DMS 273 (cell line): Measurements from ENCODE around the gene CYTIP.

Experiments used
- DNase-seq: peaks from one replicate; lab custom pipeline; 2025; ENCODE audit not compliant: unreplicated experiment; lab: John Stamatoyannopoulos, UW

CYTIP gene

DNA sequence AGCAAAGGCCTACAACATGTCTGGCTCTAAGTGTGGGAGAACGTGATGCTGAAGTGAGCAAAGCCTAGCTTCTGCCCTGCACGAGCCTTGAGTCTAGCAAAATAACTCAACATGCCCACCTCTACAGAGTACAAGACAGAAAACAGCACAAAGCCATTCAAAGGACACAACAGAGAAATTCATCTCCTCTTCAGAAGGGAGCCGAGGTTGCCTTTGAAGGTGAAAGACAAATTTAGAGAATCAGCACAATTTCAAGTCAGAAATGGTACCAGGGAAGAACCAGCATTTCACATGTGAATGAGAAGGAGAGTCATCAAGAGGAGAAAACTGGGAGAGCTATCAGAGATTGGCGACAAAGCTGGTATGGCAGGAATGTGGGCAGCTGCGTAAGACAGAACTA lies 21.7 kb upstream of the CYTIP start:
- no peak for DNase-seq

DNA sequence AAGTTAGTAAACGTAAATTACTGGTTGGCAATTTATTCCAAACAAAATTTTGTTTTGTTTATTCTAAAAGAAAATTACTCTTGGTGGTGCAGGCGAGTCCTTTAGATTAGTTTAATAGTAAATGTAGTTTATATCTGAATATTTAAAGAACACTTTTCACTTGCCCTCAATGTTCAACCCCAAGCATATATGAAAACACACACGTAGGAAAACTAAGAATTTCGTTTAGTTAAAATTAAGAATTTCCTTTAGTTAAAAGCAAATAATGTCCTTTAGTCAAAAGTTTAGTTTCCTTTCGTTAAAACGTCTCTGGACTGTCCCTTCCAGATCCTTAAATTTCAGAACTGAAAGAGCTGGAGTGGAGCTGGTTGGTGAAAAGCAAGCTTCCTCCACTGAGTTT lies 19.1 kb upstream of the CYTIP start:
- no peak for DNase-seq

DNA sequence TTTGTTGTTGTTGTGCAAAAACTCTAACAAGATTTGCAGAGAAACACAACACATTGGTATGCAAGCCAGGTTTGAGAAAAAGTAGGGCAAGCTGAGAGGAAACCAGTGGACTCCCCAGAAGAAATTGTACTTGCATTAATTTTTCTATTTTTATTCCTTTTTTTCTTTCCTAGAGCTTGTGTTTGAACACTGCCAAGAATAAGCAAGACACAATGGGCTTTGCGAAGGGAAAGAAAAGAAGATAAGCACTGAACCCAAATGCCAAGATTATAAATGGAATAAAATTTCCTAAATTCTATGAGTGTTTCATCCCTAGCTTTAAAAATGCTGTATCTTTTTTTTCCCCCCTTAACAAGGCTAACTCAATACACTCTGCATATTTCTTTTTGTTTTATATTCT lies 17.0 kb upstream of the CYTIP start:
- no peak for DNase-seq

GRCh38 chr2:157460384-157460837 lies 16.5 kb upstream of the CYTIP start:
- DNase-seq = no peak

DNA sequence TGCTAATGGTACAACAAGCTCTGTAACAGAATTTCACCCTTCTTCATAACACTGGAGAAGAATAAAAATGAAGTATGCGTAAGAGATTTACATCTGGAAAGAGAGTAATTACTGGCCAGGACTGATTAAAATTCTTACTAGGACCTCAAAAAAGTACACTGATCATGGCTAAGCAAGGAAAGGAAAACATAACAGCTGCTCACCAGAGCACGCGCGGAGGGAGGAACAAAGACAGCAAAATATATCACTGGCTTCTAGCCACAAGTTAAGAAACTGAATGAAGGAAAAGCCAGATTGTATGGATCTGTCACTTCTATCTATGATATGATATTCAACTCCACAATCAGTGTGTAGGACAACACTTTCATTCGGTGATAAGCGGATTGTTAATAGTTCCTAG lies 15.6 kb upstream of the CYTIP start:
- DNase-seq = no peak

DNA sequence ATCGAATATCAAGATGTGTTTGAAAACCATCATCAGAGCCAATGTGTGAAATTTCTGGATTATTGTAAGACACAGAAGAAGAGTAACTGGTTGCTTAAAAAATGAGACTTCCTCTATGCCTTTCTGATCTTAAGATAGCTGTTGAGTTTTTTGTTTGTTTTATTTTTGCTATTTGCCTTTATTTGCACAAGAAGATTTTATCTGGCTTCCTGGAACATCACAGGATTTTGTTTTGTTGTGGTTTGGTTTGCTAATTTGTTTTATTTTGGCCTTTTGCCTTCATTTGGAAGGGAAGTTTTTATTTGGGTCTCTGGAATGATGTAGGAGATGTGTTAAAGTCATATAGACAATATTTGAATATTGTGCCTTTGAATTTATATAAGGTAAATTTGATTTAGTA lies 3.9 kb upstream of the CYTIP start:
- DNase-seq = no peak

DNA sequence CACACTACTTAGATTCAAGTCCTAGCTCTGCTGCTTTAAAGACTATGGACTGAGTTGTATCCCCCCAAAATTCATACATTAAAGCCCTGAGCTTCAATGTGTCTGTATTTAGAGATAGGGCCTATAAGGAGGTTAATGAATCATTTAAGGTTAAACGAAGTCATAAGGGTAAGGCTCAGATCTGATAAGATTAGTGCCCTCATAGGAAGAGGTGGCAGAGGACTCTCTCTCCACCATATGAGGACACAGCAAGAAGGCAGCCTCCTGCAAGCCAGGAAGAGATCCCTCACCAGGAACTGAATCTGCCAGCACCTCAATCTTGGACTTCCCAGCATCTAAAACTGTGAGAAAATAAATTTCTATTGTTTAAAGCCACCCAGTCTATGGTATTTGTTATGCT lies 3.1 kb upstream of the CYTIP start:
- DNase-seq = no peak

DNA sequence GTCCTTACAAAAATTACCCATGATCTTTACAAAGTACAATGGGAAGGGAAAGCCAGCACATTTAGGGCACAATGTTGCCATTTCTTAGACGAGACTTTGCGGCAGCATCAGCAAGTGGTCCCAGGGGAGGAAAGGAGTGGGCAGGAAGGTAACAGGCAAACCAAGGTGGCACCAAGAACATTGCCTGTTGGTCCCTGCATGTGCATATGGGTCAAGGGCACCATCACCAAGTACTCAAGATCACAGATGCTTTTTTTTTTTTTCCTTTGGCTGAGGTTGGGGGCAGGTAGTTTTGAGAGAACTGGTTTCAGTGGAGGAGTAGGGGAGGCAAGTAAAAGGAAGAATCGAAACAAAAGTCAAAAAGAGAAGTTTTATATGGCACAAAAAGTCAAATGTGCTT lies 752 bp upstream of the CYTIP start:
- no peak for DNase-seq

DNA sequence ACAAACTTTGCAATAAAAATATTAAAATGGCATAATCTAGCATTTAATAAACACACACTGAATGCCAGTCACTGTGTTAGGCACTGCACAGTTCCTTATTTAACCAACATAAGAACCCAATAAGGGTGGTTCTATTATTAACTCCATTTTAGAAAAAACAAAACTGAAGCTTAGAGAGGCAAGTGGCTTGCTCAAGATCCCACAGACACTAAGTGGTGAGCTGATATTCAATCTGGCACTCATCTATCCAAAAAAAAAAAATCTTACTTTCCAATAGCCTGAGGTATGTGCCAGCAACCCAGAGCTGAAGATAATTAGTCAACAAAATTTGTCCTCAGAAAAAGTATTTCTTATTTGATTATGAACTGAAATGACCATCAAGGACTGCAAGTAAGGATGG lies 799 bp downstream of the CYTIP start:
- no peak for DNase-seq

GRCh38 chr2:157442636-157443035 lies 1.3 kb downstream of the CYTIP start:
- no peak for DNase-seq

GRCh38 chr2:157442191-157442590 lies 1.7 kb downstream of the CYTIP start:
- no peak for DNase-seq

DNA sequence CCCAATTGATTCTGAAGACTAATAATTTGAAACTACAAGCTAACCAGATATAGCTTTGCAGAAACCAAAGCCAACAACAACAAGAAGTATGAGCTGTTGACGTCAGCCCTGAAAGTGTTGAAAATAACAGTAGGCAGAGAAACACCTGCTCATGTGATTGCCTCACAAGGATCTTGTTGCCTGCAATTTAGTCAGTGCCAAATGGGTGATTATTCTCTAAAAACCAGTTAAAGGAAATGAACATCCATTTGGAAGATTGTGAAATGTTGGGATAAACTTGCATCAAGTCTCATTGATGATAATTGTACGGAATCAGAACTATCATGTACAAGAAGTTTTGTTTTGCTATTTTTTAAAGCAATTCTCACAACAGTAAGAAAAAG lies 2.8 kb downstream of the CYTIP start:
- peak; percentile 41 for DNase-seq

GRCh38 chr2:157440404-157441071 lies 3.4 kb downstream of the CYTIP start:
- DNase-seq = no peak

DNA sequence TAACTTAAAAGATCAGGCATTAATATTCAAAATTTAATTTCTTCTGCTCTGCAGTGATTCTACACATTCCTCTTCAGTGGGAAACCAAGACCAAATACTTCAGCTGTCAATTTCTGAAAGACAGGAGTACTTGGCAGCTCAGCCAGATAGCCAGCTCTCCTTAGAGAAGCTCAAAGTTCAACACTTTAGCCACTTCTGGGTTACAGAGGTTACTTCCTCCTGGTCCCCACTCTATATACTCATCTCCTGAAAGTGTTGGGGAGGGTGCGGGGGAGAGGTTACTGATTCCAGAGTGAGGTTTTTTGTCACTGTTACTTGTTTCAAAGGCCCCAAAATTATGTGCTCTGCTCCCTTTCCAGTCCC lies 4.1 kb downstream of the CYTIP start:
- no peak for DNase-seq

DNA sequence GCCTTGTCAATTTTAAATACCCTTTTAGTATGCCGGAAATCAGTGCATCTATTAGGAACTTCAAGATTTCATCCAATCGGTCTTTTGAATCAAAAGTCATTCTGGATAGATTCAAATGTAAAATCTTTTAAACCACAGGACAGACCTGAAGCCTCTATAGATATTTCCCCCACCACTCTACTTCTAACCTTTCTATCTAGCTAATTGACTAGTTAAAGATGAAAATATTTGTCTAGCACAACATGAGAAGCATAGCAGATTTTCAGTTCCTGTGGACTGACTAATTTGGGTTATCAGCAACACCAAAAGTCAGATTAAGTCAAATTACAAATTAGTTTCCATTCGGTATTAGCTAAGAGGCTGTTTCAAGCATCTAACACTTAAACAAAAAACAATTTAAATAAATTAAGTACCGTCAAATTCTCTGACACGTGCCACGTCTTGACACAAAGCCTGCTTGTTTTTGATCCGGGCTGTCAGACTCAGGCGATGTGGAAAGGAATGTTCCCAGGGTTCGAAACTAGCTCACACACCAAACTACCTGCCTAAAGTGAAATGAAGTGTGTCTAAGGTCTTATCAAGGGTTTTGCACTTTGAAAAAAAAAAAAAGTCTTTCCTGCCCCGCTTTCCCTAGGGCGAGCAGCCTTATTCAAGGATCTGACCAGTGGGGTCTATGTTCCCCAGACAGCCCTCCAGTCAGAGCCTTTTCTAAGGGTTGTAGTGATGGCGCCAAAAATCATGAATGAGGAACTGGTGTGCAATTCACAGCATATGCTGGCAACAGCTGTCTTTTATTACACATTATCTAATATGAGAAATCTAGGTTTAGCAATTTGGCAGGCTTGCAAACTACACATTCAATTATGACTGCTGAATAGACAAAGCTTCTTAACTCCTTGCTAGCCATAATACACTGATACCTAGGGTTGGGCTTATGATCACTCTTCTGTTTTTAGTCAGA lies 4.7 kb downstream of the CYTIP start:
- DNase-seq = peak; percentile 89

DNA sequence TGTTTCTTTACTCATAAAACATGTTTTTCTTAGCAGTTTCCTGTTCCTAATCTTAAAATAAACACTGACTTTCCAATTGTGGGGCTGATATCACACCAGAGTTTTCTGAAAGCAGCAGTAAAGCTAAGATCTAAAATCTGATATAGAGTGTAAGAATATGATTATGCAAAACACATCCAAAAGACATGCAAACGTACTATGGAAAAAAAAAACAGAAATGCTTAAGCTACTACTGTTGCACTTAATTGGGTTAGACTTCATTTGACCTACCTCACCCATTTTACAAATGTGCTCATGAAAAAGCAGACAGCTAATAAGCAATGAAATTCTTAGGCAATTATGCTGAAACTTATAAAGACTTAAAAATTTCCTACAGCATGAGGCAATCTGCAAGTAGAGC lies 10.5 kb downstream of the CYTIP start:
- no peak for DNase-seq

DNA sequence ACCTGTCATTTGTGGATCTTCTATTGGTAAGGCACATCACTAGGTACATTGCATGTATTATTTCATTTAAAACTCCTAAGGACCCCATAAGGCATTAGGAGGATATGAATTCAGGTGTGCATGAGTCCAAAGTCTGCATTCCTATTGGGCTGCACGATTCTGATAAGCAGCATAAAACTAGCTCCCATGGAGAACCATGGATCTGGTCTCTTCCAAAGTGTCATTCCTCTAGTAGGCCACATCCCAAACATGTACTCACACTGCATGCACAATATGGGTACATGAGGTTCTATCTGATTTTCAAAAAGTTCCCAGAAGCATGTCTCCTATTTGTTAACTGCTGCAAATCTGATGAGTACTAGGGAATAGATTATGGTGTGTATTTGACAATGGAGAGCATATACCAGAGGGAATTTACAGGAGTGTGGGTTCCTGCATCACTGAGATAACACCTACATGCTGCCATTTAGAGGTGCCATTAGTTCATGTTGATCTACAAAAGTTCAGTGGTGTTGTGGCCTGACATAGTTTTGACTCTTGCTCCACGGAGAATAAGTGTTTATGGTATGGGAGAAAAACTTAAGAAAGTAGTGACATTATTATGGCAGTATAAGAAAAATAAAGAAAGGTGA lies 11.3 kb downstream of the CYTIP start:
- DNase-seq = no peak

DNA sequence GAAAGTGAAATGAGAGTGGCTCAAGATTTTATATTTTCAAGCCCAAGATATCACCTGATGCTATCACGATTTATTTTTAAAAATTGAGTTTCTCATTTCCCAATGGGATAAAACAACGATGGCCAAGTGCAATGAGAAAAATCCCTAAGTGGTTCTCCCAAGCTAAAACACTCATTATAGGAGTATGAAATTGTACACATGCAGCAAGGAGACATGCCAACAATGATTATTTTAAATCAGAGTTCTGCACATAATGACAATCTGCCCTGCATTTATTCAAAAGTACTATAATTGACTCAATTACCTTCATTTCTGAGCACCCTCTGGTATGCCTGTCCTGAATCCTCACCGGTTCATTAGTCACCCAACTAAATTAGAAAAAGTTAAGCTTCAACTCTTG lies 12.7 kb downstream of the CYTIP start:
- no peak for DNase-seq

DNA sequence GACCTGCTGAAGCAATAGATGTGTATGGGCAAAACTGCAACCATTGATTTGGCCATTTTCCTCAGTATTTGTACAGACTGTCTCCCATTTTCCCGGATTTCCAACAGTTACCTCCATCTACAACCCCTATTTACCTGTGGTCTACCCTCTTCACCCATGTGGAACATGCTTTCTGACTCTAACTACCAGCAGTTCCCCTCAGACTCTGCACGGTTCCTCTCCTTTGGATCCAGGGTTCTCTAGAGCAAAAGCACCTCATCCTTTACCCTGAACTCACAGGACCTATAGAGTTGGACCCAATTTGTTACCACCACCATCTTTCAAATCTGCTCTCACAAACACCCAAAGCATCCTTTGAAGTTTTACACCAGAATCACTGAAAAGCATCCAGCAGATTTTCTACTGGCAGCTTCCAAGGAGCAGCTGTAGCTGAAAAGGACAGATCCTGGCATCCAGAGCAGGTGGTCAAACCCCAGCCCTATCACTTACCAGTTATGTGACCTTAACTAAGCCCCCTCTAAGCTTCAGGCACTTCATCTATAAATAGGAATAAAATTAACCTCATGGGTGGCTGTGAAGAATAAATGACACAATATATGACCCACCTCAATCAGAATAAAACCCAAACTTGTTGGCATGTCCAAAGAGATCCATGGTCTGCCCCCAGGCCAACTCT lies 15.3 kb downstream of the CYTIP start:
- no peak for DNase-seq

GRCh38 chr2:157427922-157428303 lies 16.0 kb downstream of the CYTIP start:
- no peak for DNase-seq
